GM19351 (cell line): ENCODE results near the gene TRIO.

Experiments used
- ATAC-seq: cut with Tn5 transposase; IDR thresholded peaks from one replicate; pipeline ENCODE4 v1.9.1; 2021; ENCODE audit warnings: mild to moderate bottlenecking, moderate library complexity; ENCODE audit not compliant: unreplicated experiment

The TRIO gene

DNA sequence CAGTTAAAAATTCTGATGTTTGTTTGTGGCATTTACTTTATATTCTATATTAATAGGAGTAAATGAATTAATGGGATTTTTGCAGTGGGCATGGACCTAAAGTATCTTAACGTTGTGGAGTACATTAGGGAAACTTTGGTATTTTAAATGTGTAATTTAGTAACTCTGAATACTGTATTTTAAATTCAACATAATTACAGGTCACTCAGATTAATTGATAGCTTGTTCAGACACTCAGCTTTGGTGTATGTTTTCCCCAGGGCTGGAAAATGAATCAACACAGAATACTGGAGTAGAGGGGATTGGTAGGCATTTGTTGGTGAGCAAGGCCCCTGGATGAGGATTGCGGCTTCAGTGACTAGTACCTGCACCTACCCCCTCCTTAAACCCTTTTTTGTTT lies 117.5 kb downstream of the TRIO start:
- ATAC-seq, result no peak

GRCh38 chr5:14261235-14261634 lies 118.1 kb downstream of the TRIO start:
- ATAC-seq, result no peak

DNA sequence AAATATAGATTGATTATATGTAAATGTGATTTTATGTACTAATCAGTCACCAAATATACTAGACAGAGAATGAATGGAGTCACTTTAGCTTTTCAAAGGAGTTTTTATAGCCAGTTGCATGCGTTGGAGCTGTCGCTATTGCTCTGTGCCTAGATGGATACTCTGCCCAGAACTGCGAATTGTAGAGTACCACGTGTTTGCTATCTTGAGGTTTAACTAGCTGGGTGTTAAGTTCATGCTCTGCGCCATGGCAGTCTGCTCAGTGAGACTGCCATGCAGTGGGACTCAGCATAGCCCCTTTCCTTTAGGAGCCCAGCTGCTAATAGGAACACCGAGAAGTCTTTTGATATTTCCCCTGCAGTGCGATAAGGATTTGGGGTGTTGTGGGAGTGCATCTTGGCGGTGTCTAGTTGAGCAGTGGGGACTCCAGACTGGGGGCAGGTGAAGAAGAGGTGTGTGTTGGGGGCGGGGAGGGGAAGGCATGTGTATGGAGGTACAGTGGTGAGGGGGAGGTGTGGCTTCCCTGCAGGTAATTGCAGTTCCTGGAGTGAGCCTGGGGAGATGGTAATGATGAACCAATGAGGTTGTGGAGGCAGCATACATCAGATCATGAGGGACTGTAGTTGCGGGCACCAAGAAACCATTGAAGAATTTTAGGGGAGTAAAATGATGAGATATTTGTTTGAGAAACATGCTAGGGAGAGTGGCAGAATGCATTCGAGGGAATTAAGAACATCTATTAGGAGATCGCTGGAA lies 118.9 kb downstream of the TRIO start:
- ATAC-seq, result no peak

GRCh38 chr5:14263113-14263512 lies 120.0 kb downstream of the TRIO start:
- ATAC-seq, result no peak

DNA sequence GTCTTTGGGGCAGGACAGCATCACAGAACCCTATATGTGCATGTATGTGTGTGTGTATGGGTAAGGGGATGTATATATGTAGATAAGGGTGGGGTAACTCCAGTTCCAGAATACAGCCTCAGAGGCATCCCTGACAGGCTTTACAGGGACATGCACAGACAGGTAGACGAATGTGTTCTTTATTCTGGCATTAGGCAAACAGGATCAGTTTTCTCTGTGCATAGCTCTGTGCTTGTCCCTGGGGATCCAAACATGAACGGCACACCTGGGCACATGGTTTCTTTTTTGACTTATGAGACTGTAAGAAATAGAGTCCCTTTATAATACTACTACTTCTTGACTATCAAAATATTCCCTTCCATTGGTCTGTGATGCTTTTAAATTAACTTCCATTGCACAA lies 120.6 kb downstream of the TRIO start:
- no peak for ATAC-seq

GRCh38 chr5:14264605-14265316 lies 121.6 kb downstream of the TRIO start:
- peak; percentile 95 for ATAC-seq

DNA sequence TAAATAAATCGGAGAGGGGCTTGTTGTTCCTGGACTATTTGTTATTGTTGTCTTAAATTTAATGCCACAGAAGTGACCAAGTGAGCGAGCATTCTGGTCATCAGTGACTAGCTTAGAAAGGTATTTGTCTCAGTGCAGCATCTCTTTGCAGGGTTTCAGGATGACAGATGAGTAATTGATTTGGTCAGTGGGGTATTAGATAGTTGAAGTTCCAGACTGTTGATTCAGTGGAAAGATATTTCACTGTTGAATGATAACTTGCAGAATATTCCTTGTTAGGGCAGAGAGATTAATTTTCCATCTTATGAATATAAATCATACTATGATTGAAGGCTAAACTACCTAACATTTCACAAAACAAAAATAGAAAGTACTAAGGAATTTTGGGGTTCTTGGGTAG lies 122.4 kb downstream of the TRIO start:
- no peak for ATAC-seq

GRCh38 chr5:14266171-14266570 lies 123.0 kb downstream of the TRIO start:
- ATAC-seq, result no peak

DNA sequence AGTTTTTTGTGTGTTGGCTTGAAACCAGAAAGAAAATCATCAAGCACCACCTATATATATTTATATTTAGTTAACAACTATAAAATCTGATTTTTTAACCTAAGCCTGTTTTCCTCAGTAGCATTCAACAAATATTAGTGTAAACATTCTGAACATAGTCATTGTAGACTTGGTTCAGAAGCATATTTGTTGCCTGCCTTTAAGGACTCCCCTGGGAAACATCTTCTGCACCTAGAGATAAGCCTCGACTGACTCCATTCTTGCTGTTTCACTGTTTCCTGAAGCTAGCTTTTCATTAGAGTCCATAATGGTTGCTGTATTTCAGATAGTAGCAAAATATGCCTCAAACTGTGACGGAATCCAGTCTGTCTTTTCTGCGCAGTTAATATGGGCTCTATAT lies 123.5 kb downstream of the TRIO start:
- ATAC-seq, result no peak

DNA sequence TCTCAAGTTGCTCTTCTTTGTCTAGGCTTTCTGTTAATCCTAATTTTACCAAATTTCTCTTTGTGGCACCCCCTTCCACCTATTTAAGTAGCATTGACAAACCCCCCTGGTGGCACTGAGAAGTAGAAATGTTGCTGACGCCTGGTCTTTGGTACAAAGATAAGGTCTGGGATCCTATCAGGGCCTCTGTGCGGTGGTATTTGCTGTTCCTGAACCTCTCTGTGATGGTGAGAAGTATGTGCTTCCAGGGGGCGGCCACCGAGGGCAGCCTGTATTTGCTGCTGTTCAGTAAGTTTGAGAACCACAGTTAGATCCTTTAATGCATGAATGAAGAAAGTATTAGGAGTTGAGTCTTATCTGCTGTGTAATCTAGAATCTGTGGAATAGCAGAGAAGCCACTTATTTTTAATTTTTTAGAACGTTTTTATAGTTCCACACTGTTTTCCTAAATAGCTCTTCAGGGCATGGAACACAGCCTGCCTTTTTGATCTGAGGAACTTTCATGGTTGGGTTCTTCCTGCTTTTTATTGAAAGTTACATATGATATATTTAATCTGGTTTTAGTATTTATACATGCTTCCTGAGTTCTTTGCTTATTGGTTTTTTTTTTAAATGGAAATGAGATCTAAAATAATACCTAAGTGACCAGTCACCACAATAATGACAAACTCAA lies 124.2 kb downstream of the TRIO start:
- ATAC-seq, result no peak

DNA sequence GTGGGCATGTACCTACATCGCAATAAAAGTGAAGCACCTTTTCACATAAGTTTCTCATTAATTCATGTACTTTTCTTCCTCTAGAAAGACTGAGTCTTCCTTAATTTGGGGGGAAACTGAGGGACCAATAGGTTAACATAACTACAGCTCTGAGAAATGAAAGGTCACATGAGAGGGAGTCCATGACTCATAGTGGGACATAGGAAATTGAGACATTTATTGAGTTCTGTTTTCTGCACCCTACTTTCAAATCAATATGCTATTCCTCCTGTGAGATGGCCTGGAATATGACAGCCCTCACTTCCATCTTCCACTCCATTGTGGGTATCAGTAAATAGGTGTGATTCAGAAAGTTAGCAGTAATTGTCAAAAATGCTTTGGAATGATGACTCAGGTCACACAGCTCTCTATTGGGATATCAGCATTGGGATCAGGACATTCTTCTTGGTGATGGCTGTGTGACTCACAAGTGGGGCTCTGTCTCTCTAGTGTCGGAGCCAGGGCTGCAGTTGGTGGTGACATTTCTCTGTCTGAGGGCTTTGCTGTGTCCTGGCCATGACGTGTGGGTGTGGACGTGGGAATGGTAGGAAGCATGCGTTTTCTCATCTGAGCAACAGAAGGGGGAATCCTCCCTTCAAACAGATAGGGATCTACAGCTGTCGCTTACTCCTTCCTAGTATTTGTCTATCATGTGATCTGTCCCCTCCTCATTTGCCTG lies 125.0 kb downstream of the TRIO start:
- no peak for ATAC-seq

GRCh38 chr5:14268738-14269137 lies 125.6 kb downstream of the TRIO start:
- ATAC-seq, result no peak

GRCh38 chr5:14269395-14269794 lies 126.3 kb downstream of the TRIO start:
- ATAC-seq, result no peak

- peak; percentile 87 for ATAC-seq
Measured at GRCh38 chr5:14270209-14270702, 127.1 kb downstream of the TRIO start.

GRCh38 chr5:14272548-14273205 lies 129.5 kb downstream of the TRIO start:
- no peak for ATAC-seq

DNA sequence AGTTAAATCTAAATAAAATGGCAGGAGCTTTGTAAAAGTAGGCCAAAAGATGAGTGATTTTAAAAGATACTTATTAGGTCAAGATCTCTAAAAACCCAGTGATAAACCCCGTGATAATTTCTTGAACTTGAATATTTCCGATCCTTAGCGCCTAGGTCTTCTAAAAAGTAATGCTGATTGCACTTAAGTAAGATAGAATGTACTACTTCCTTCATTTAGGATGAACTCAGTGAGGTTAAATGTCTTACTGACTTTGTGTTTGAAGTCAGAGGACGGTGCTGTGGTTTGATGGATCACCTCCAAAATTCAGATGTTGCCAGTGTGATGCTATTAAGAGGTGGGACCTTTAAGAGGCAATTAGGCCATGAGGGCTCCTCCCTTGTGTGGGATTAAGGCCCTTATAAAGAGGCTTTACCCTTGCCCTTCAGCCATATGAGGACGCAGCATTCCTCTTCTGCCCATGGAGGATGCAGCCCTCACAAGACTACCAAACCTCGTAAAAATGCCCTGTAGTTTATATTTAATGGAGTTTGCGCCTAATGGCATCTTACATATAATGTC lies 130.1 kb downstream of the TRIO start:
- no peak for ATAC-seq

GRCh38 chr5:14276380-14276779 lies 133.2 kb downstream of the TRIO start:
- ATAC-seq, result no peak

GRCh38 chr5:14277385-14278320 lies 134.5 kb downstream of the TRIO start:
- ATAC-seq, result peak; percentile 61

- ATAC-seq, result no peak
Measured at GRCh38 chr5:14280294-14280854, 137.2 kb downstream of the TRIO start.
